Ascending aorta (tissue), 2 donors: Measurements from ENCODE around the gene METTL4. TPM values are rescaled to one million over a fixed set of nuclear protein-coding genes. Genes with fewer than 3 reads are reported as not detected.

ENCODE experiments used
- DNase-seq, 2 donors: peaks; one replicate each; pipeline ENCODE4 v3.0.0-alpha.2; 2019; ENCODE audit warnings: low spot score in 2 of 2
- H3K27ac ChIP-seq, 2 donors: fragments of 200-600 bp; sonication (generic); one replicate each; pipeline ENCODE4 v1.5.1; 2016 to 2017; ENCODE audit warnings: mild to moderate bottlenecking in 1 of 2
- H3K27me3 ChIP-seq: fragments of 200-600 bp; sonication (generic); one replicate; pipeline ENCODE4 v1.5.1; 2017
- H3K36me3 ChIP-seq, 2 donors: fragments of 200-600 bp; sonication (generic); one replicate each; pipeline ENCODE4 v1.5.1; 2016
- H3K4me1 ChIP-seq, 2 donors: fragments of 200-600 bp; sonication (generic); one replicate each; pipeline ENCODE4 v1.5.1; 2016 to 2017; ENCODE audit warnings: mild to moderate bottlenecking in 1 of 2
- H3K4me3 ChIP-seq, 2 donors: fragments of 200-600 bp; sonication (generic); one replicate each; pipeline ENCODE4 v1.5.1; 2016 to 2017; ENCODE audit warnings: mild to moderate bottlenecking in 1 of 2
- H3K9me3 ChIP-seq, 2 donors: fragments of 200-600 bp; sonication (generic); one replicate each; pipeline ENCODE4 v1.5.1; 2016
- CTCF ChIP-seq, 3 experiments: fragments of 200-600 bp in 2 of 3; fragments of 450-650 bp in 1 of 3; sonication (generic) in 2 of 3; IDR thresholded peaks; one replicate each; pipeline ENCODE4 v1.5.1; 2016 to 2019; ENCODE audit warnings: antibody characterized with exemption in 3 of 3, mild to moderate bottlenecking in 1 of 3, moderate library complexity in 1 of 3
- intact Hi-C: fragments of 100-400 bp; cut with DNase I; formaldehyde crosslinking; loops from one replicate; pipeline ENCODE4 v1.15.1; 2023
- total RNA-seq: library from RNA; depleted of rRNA; stranded (reverse); fragments of >200 nt; gene quantifications from one replicate; pipeline ENCODE4 v1.1.0, GENCODE V29; 2016

Gene METTL4
- total RNA-seq, 1 donor from 2014 or later, result not detected

- no peak for TF ChIP-seq CTCF (IDR thresholded peaks at IDR 0.05)
- Histone ChIP-seq H3K4me1 (no peaks in the 10 kb centered on the region), H3K36me3 (no peaks in the 10 kb centered on the region), H3K4me3 (no peak overlapping the region), H3K27me3 (no peaks in the 10 kb centered on the region), H3K27ac (no peak overlapping the region), H3K9me3 (no peaks in the 10 kb centered on the region)
- intact Hi-C loops, result no loop called here
- no peak for DNase-seq
Observed at GRCh38 chr18:2522112-2522511, 49.2 kb downstream of the METTL4 start.

DNA sequence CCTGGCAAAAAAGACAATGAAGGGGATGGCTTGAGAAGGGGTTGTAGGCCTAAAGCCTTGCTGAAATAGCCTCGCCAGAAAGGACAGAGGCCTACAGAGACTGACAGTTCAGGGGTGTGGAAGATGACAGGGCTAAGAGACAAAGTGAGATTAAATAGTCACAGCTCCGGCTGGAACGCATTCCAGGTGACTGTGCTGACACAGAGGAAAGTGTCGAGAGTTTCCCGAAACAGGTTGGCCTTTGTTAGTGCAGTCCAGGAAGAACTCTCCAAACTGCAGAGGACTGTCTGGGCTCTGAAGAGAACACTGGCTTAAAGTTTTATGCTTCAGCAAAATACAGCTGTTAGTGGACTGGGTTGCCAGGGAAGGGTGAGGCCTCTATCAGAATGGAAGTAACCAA lies 52.8 kb downstream of the METTL4 start:
- TF ChIP-seq CTCF (IDR thresholded peaks at IDR 0.05), result no peak
- no peak overlapping the region for H3K27ac ChIP-seq
- no peaks in the 10 kb centered on the region for H3K27me3 ChIP-seq
- no peaks in the 10 kb centered on the region for H3K9me3 ChIP-seq
- no peak overlapping the region for H3K4me3 ChIP-seq
- no peak for DNase-seq
- no peaks in the 10 kb centered on the region for H3K36me3 ChIP-seq
- H3K4me1 ChIP-seq, result no peaks in the 10 kb centered on the region
- intact Hi-C loops, result no loop called here

- Histone ChIP-seq H3K27ac (no peak overlapping the region), H3K4me1 (no peaks in the 10 kb centered on the region), H3K27me3 (no peaks in the 10 kb centered on the region), H3K9me3 (no peaks in the 10 kb centered on the region), H3K4me3 (no peak overlapping the region), H3K36me3 (no peaks in the 10 kb centered on the region)
- TF ChIP-seq CTCF (IDR thresholded peaks at IDR 0.05), result no peak
- DNase-seq, result no peak
- intact Hi-C loops, result no loop called here
Observed at GRCh38 chr18:2515908-2516625, 55.2 kb downstream of the METTL4 start.

DNA sequence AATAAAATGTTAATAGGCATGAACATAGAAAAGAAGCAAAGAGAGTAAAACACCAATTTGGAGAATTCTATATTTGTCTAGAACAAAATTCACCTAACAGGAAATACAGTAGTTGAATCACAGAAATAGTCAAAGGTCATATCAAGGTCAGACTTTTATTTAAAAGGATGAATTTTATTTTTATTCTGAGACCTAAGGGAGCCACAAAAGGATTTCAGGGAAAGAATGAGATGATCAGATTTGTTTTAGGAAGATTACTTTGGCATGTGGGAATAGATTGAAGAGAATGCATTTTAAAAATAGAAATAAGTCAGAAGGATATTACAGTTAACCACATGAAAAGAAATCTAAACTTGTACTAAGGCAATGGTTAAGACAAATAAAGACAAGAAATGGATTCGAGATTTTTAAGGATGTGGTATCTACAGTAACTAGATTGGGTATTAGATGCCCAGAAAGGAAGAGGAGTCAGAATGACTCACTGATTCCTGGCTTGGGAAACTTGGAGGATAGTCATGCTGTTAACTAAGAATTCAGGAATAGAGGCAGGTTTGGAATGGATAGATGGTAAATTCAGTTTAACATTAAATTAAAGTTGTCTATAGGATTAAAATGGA lies 56.0 kb downstream of the METTL4 start:
- Histone ChIP-seq H3K27me3 (no peaks in the 10 kb centered on the region), H3K4me1 (no peaks in the 10 kb centered on the region), H3K9me3 (no peaks in the 10 kb centered on the region), H3K4me3 (no peak overlapping the region), H3K36me3 (no peaks in the 10 kb centered on the region), H3K27ac (no peak overlapping the region)
- intact Hi-C loops, result no loop called here
- no peak for DNase-seq
- no peak for TF ChIP-seq CTCF (IDR thresholded peaks at IDR 0.05)

DNA sequence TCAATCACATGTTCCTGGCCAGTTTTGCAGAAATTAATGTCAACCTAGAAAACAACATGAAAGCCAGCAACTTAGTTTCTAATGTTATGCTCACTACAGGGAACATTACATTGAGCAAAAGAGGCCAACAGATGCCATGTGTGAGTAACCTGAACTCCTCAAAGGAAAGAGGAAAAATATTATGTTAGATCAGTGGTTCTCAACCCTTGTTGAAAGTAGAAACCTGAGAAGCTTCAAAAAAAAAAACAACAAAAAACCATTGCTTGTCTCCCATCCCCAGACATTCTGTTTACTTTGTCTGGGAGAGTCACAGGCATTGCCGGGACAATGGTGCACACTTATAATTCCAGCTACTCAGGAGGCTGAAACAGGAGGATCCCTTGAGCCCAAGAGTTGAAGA lies 57.7 kb downstream of the METTL4 start:
- Histone ChIP-seq H3K9me3 (no peaks in the 10 kb centered on the region), H3K4me3 (no peak overlapping the region), H3K4me1 (no peaks in the 10 kb centered on the region), H3K27ac (no peak overlapping the region), H3K36me3 (no peaks in the 10 kb centered on the region), H3K27me3 (no peaks in the 10 kb centered on the region)
- TF ChIP-seq CTCF (IDR thresholded peaks at IDR 0.05), result no peak
- intact Hi-C loops, result no loop called here
- DNase-seq, result no peak
